Astrocyte of the spinal cord (primary cell): Measurements from ENCODE around the gene TENM3.
A peak's percentile ranks its signal among the peaks of the same experiment; 100 is the strongest.

Source experiments
- DNase-seq: peaks from one replicate; pipeline ENCODE4 v3.0.0; 2011; ENCODE audit warnings: low read depth, low spot score
- H3K4me3 ChIP-seq: 2 replicates; pipeline ENCODE4 v1.5.1; 2011; ENCODE audit warnings: low read depth, mild to moderate bottlenecking, low read length, moderate library complexity
- CTCF ChIP-seq: IDR thresholded peaks from 2 replicates; pipeline ENCODE4 v1.5.1; 2012; ENCODE audit warnings: low read depth, mild to moderate bottlenecking, low read length, inconsistent platforms
- in situ Hi-C: cut with HindIII; loops from 2 replicates; pipeline ENCODE4 v1.10.0; 2017; ENCODE audit warnings: low sequenced_read_pairs

Gene TENM3

GRCh38 chr4:182806259-182807252, 563.4 kb downstream of the TENM3 start:
- H3K4me3 ChIP-seq = peak overlapping the region; percentile 48
- peak; percentile 73 for DNase-seq
- peak; percentile 92 for TF ChIP-seq CTCF
- in situ Hi-C loops = no loop called here

DNA sequence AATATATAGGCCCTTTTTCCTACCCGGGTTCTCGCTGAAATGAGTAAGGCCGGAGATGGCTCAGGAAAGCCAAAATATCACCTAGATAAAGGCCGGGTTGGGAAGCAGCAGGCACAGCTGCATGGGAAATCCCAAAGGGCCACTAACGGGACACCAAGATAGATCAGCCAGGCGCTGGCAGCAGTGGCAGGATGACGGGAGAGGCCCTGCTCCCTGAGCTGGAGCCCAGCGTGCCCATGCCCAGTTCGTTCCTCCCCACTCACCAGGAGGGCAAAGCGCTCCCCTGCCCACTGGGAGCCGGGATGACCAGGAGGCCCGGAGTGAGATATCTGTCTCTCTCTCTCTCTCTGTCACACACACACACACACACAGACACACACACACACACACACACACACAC, 564.1 kb downstream of the TENM3 start:
- in situ Hi-C loops = no loop called here
- TF ChIP-seq CTCF = no peak
- DNase-seq = no peak
- peak overlapping the region; percentile 48 for H3K4me3 ChIP-seq

DNA sequence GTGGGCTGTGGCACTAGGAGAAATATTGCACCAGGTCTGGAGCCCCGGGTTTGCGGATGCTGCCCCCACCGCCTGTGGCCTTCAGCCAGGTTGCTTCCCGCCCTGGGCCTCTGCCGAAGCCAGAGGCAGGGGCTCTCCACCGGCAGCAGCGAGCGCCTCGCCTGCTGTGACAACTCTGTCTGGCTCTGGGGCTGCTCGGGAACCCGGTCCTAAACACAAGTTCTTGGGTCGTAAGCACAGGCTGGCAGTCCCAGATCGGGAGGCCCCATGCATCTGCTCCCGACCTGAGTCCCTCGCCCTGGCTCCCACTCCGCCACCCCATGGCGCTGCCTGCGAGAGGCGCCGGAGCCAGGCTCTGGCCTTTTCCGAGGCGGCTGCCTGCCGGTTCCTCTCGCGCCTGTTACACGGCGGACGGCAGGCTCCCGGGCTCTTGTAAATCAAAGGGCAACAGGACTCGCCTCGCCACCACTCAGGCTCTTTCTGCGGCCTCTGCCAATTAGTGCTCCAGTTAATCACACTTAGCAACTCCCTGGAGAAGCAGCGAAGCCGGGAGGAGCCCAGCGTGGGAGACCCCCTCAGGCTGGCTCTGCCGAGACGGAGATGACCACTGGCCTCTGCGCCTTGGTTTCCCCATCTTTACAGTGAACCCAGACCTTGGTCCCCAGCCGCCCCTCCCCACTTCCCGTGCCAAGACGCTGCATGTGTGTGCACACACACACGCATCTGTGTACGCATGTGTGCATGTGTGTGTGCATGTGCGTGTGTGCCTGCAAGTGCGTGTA, 564.8 kb downstream of the TENM3 start:
- TF ChIP-seq CTCF = no peak
- no peak for DNase-seq
- in situ Hi-C loops = no loop called here
- no peak overlapping the region for H3K4me3 ChIP-seq

- in situ Hi-C loops = no loop called here
- DNase-seq = no peak
- no peak overlapping the region for H3K4me3 ChIP-seq
- TF ChIP-seq CTCF = no peak
Measured at GRCh38 chr4:182808673-182809416, 565.6 kb downstream of the TENM3 start.

- in situ Hi-C loops = no loop called here
- no peak for TF ChIP-seq CTCF
- H3K4me3 ChIP-seq = no peak overlapping the region
- DNase-seq = no peak
Measured at GRCh38 chr4:182809417-182810102, 566.4 kb downstream of the TENM3 start.
